GM15510 (cell line): ENCODE measurements around the gene TOMM6.

Experiments
- POLR2A ChIP-seq: IDR thresholded peaks from 3 replicates; pipeline ENCODE4 v1.6.1; 2011; ENCODE audit warnings: borderline replicate concordance; ENCODE audit not compliant: insufficient read length; ENCODE audit errors: extremely low read depth

TOMM6 gene

DNA sequence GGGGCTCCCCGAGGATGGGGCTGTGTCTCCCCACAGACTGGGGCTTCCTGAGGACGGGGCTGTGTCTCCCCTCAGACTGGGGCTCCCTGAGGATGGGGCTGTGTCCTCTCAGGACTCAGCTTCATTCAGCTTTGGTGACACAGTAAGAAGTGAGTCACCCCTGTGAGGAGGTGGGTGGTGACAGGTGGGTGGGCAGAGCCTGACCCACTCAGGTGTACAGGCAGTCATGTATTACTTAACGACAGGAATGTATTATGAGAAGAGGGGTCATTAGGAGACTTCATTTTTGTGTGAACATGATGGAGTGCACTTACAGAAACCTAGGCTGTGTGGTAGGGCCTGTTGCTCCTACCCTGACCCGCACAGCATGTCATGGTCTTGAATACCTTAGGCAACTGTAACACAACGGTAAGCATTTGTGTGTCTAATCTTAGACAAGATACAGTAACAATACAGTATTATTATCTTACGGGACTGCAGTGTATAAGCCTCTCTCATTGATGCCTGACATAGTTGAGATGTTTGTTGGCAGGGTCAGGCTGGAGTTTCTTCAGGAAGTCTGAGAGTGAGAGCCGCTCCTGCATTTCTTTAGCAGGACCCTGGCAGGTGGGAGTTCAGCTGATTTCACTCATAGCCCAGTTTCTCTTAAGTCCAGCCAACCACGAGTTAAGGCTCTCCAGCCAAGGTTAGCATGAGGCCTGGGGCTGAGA is 29.4 kb upstream of the TOMM6 start:
- TF ChIP-seq POLR2A, result no peak

DNA sequence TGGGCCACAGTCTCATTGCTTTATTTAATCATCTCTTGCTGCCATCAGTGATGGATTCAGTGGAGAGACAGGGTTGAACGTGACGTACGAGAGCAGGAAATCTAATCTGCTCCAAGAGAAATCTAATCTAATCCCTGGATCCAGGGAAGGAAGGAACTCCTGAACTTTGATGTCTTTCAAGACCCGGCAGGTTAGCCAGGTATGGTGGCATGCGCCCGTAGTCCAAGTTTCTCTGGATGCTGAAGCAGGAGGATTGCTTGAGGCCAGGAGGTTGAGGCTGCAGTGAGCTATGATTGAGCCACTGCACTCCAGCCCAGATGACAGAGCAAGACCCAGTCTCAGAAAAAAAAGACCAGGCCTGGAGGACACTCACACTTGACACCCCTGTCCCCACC is 28.9 kb upstream of the TOMM6 start:
- TF ChIP-seq POLR2A, result no peak

DNA sequence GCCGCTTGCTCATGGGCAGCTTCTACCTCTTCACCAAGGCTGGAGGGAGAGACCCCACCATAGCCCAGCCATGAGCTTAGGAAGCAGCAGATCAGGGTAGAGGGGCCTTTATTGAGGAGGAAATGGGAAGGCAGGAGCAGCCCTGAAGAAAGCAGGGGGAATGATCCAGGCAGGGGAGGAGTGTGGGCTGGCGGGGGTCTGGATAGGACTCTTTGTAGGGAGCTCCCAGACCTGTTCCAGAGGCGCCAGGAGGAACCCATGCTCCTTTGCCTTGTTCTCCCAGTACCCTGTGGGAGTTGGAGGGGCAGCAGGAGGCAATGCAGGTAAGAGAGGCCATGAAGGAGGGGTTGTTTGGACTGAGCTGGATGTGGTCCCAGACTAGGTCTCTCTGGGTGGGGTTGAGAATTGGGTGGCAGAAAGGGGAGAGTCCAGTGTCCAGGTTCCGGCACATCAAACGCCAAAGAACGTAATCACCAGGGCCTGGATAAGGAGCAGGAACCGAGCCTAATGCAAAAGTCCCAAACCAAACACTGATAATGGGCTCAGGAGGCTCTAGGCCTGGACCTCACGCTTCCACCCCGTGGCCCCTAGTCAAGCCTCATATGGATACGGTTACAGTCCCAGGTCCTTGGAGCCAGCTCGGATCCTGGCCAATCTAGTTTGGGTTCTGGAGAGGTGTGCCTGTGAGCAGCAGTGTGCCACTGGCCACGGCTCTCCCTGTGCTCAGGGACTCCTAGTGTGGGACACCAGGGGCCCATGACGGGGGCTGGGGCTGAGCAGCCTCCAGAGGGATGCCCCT is 28.2 kb upstream of the TOMM6 start:
- TF ChIP-seq POLR2A, result no peak

DNA sequence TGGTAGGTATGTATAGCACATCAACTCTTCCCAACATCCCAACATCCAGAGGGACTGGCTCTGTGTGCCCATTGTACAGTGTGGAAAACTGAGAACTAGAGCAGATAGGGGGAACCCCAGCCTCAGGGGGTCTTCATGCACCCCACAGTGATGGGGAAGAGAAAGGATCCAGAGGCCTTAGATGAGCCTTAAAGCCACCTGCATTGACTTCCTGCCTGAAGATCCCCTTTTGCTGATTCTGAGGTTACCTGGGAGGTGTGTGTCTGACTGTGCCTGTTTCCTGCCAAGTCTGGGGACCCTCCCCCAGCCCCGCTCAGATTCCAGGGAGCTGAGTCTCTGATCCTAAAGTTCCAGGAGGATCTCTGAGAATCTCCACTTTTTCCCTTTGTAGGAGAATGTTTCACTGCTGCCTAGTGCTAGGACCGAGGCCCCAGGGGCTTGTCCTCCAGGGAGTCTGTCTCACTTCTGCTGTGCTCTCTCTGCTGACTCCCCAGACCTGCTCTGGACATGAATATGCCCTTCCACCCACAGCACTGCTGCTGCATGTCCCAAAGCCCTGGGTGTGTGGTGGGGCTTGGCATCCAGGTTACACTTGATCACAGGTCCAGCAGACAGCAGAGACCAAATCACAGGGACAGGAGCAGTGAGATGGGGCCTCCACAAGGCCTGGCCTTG is 27.5 kb upstream of the TOMM6 start:
- TF ChIP-seq POLR2A, result no peak

DNA sequence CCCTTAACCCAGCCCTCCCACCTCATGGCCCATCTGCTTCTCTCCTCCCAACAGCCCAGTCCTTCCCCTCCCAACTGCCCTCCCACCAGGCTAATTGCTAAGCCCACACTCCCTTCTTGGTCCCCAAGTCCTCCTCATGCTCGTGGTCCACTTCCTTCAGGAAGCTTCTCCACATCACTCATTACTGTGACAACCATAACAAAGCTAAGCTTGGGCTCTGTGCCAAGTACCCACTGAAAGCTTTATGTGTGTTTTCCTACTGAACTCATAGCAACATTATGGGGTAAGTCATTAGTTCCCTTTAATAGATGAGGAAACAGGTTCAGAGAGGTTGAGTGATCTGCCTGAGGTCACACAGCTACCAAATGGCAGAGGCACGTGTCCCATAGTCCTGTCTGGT is 24.0 kb upstream of the TOMM6 start:
- TF ChIP-seq POLR2A, result no peak

DNA sequence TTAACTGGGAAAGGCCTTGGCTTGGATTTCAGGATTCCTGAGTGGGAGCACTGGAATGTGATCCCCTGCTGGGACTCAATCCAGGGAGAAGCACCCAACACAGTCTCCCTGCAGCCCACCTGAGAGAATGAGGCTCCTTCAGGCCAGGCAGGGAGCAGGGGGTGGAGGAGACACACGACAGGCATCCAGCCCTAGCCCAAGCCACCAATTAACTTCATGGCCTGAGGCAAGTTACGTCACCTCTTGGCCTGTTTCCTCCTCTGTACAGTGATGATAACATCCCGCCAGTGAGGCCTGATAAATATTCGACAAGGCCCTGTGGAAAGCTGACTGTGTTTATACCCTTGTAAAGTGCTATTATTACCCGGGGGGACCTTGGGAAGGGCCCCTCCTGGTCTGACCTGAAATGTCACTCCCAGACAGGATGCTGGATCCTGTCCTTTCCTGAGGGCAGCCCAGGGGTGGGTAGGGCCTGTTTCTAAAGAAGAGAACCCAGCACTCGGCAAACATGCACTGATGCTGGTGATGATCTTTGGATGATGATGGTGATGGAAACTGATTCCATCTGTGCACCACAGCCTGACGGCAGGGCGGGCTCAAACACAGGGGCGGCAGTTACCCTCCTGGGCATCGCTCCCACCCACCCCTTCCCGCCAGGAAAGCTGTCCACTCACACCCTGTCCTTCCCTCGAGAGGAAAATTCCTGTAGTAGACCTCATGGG is 20.2 kb upstream of the TOMM6 start:
- no peak for TF ChIP-seq POLR2A

DNA sequence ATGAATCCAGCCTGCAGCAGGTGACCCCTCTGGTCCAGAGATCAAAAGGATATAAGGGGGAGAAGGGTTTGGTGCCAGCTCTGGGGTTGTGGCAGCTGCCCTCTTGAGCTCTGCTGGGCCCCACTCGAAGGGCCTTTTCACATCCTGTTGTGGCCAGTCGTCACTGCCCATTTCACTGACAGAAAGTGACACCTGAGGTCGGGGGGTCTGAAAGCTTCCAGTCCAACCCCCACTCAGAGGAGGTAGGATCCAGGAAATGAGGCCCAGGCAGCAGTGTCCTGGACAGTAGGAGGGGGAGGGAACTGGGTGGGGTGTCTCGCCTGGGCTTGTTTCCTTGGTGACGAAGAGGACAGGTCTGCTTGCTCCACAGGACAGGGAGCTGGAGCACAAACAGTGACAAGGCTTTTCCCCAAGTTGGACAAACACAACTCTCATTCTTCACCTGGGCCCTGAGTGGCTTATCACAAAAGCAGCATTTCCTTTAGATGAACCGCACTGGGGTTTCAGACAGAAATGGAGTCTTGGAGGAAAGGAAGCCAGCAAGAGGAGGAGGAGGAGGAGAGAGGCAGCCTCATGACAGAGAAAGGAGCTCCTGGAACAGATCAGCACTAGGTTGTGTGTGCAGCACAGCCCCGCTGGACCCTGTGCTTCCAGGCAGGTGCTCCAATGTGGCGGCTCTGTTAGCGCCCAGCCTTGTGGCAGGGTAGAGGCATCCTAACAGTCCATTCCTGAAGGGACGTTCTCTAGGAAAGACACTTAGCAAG is 18.8 kb upstream of the TOMM6 start:
- TF ChIP-seq POLR2A, result no peak

DNA sequence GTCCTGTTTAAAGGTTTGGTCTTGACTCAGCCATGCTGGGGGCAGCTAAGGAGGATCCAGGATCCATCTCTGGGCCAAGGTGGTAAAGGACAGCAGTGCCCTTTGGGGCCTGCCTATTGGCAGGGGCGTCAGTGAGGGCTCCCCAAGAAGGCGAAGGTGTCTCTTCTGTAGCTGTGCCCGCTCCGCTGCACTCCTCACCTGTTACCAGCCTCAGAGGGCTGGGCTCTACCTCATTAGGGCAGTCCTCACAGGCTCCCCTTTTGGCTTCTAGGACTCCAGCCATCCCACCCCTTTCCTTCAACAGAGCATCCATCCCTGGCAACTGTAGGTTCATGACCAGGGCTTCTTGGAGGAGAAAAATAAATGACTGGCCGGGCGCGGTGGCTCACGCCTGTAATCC is 18.1 kb upstream of the TOMM6 start:
- no peak for TF ChIP-seq POLR2A

DNA sequence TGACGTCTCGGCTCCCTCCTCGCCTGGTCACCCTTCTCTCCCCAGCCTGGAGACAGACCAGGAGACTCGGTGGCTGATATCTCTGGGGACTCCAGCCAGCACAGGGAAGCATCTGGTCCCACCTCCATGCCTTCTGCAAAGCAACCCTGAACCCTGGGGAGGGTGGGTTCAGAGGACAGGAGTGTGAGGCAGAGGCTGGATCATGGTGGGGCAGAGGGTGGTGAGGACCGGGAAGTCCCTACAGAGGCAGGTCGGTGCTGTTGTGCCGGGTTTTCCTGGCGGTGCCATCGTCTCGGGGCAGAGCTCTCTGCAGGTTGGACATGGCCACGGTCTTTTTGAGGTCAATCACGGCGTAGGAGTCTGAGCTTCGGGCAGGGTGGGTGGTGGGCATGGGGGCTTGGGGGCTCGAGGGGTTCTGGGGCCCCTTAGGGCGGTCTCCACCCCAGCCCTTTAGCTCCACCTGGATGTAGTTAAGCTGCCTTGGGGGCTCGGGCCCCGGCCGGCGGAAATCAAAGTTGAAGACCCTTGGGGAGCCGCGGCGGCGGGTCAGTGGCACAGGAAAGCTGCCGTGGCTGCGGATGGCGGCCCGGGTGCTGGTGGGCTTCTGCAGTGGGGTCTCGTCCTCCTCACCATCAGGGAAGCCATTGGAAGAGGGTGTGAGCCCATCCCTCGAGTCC is 17.0 kb upstream of the TOMM6 start:
- no peak for TF ChIP-seq POLR2A

DNA sequence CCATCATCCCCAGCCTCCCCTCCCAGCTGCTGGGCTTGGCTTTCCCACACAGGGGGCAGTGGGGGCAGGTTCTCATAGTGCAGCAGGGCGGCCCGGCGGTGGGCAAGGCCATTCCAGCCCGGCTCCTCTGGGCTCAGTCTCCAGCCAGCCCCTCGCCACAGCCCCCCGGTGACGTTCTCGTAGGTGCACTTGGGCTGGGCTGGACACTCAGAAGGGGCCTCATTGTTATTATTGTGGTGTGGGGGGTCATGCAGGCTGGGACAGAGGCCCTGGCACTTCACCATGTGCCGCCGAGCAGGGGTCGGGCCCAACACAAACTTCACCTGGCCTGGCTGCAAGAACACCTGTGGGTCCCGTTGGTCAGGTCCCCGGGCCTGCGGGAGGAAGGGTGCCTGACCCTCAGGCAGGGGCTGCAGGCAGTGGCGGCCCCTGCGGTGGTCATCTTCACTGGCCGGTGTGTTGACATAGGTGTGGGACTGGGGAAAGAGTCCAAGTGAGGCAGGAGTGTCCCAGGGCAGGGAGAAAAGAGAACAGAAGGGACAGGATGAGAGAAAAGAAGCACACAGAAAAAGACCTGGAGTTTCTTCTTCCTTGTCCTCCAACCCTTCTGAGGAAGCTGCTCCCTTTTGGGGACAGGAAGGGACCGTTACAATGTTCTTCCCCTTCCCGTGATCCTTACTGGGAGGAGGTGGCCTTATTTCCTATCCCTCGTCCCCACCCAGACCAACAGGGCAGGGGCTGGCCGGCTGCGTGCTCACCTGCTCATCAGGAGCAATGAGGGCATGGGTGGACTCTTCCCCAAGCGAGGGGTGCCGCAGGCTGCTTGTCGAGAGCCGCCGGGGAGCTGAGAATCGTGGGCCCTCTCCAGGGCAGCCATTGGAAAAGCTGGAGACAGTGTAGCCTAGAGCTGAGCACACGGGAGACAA is 16.2 kb upstream of the TOMM6 start:
- TF ChIP-seq POLR2A, result no peak

DNA sequence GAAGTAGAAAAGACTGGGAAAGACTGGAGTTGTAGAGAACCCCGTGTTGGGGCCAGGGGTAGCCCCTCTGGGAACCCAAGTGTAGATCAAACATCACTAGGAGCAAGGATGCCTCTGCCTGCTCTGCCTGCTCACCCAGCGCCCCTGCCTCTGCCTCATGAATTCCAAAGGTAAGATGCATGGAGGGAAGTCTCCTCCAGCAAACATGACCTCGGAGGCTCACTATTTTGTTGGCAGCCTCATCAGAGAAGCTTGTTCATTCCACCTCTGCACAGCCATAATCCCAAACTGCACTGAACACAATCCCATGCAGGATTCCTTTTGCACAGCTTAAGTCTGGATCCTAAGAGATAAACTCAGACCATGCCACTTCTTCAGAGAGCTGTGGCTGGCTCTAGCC is 12.7 kb upstream of the TOMM6 start:
- no peak for TF ChIP-seq POLR2A

DNA sequence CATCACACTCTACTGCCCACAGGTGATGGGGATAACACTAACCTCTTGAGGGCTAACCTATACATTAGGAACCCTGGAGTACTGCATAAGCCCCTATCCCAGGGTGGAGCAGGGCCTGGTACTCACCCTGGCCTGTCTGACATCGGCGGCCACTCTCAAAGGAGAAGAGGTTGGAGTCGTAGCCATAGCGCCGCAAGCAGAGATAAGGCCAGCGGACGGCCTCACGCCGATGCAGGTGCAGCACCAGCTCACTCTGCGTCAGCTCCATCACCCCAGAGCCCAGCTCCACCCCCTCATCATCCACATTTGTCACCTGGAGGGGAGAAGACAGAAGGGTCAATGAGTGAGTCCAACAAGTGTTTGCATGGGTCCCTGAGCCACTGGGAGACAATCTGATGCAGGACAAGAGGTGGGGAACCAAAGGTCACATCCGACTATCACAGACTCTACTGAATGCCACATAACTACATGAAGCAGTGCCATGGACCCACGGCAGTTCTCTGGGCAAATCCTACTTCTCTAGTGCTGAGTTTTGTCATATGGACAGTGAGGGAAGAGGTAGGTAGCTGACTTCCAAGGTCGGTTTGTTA is 12.1 kb upstream of the TOMM6 start:
- TF ChIP-seq POLR2A, result no peak

DNA sequence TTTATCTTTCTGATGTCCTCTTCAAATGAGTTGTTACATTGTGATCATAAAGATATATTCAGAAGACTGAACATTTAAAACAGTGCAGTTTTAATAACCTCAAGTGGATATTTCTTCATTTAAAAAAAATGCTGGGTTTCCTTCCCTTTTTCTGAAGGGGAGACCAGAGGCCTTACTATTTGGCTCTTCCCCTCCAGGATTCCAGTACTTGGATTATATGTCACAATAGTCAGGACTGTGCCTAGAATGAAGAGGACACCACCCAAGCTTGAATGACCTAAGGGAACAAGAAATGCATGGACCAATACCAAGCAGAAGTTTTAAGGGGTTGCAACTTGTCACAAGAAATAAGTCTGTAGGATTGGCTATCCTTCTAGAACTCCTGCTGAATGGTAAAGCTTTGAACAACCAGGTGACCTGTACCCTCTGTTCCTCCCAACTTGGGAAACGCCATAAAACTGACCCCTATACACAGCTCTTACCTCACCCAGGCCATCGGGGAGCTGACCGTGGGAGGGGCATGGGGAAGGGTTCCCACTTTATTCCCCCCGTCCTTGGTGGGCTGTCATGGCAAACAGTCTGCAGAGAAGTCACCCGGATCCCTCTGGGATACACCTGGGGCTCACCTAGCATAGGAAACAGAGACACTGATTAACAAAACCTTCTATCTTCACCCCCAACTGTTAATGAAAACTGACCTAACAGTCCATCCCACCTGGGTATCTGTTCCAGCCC is 9.8 kb upstream of the TOMM6 start:
- TF ChIP-seq POLR2A, result no peak
